T-helper 2 cell treated with Interferon-gamma antibody and Interleukin-4, amounts not matched to agents 5 μg/mL and 100 μg/mL, for 36 hours (primary cell): ENCODE measurements around the gene MRPL20.
"Not testable (repeated sequence)": the region's sequence is repeated elsewhere in the genome, so short reads cannot be mapped to it uniquely, and the experiment has no call there.

Source experiments
- DNase-seq: peaks from one replicate; pipeline ENCODE4 v3.0.0; 2021; ENCODE audit warnings: low spot score
- H3K27ac Mint-ChIP-seq: one replicate; pipeline ENCODE4 v1.8.0; 2021; ENCODE audit warnings: mild to moderate bottlenecking, mixed read lengths
- H3K27me3 Mint-ChIP-seq: one replicate; pipeline ENCODE4 v1.8.0; 2021; ENCODE audit warnings: low read depth, mixed read lengths
- H3K36me3 Mint-ChIP-seq: one replicate; pipeline ENCODE4 v1.8.0; 2021; ENCODE audit warnings: low read depth, mixed read lengths
- H3K4me1 Mint-ChIP-seq: one replicate; pipeline ENCODE4 v1.8.0; 2021; ENCODE audit warnings: low read depth, mixed read lengths
- H3K4me3 Mint-ChIP-seq: one replicate; pipeline ENCODE4 v1.8.0; 2022; ENCODE audit warnings: mild to moderate bottlenecking, moderate library complexity, mixed read lengths
- H3K9me3 Mint-ChIP-seq: one replicate; pipeline ENCODE4 v1.8.0; 2021; ENCODE audit warnings: mixed read lengths

Gene MRPL20

GRCh38 chr1:1406821-1407635 lies at the start of gene MRPL20:
TSS of gene MRPL20 (minus strand) at chr1:1407293. CDS start at chr1:1407217, 76 bp downstream.
- peak within 1 kb of the TSS; percentile 90 for H3K4me3 Mint-ChIP-seq
- H3K27me3 Mint-ChIP-seq, result no peaks in the 10 kb centered on the region
- peaks cover 43% of the 10 kb centered on the region for H3K36me3 Mint-ChIP-seq
- peak; percentile 97 for DNase-seq
- peaks cover 18% of the 10 kb centered on the region for H3K4me1 Mint-ChIP-seq
- peak within 1 kb of the TSS; percentile 94 for H3K27ac Mint-ChIP-seq
- H3K9me3 Mint-ChIP-seq, result no peaks in the 10 kb centered on the region

- not testable (repeated sequence) for H3K27me3 Mint-ChIP-seq, H3K4me3 Mint-ChIP-seq, H3K27ac Mint-ChIP-seq, H3K36me3 Mint-ChIP-seq, H3K9me3 Mint-ChIP-seq, DNase-seq, H3K4me1 Mint-ChIP-seq
These were observed 49.7 kb upstream of the MRPL20 start for GRCh38 chr1:1456683-1457255.

DNA sequence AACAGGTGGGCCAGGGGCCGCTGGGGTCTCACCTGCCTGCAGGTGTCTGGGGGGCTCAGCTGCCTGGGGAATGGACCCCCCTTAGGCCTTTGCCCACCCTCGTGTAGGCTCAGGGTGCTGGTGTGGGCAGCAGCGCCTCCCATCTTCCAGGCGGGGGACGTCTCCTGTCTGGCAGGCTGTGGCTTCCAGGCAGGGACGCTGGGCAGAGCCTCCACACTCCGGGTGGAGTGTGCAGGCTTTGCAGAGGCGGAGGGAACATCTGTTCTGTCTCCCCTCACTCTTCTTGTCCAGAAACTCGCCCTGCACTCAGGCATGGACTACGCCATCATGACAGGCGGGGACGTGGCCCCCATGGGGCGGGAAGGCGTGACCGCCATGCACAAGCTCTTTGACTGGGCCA lies 48.8 kb upstream of the MRPL20 start:
- H3K27ac Mint-ChIP-seq, H3K4me1 Mint-ChIP-seq, H3K36me3 Mint-ChIP-seq, H3K4me3 Mint-ChIP-seq, H3K9me3 Mint-ChIP-seq, DNase-seq, H3K27me3 Mint-ChIP-seq: not testable (repeated sequence)

DNA sequence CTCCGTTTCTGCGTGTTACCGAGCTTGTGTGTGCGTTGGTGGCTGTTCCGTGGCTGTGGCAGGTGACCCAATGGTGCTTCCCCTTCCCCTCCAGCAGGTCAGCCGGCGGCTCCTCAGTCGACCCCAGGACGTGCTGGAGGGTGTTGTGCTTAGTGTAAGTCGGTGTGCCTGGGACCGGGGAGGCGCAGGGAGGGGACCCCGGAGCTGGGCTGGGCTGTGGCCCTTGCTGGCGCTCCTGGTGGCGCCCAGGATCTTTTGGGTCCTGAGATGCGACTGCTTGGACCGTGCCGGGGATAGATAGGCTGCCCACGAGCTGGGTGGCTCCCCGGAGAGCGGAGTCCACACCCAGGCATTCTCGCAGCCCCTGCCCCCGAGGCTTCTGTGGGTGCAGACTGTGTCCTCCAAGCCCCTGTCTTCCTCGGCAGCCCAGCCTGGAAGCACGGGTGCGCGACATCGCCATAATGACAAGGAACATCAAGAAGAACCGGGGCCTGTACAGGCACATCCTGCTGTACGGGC lies 48.3 kb upstream of the MRPL20 start:
- no peaks in the 10 kb centered on the region for H3K9me3 Mint-ChIP-seq
- H3K27me3 Mint-ChIP-seq, result no peaks in the 10 kb centered on the region
- H3K36me3 Mint-ChIP-seq, result no peaks in the 10 kb centered on the region
- H3K27ac Mint-ChIP-seq, result no peak overlapping the region
- no peaks in the 10 kb centered on the region for H3K4me1 Mint-ChIP-seq
- no peak for DNase-seq
- no peak overlapping the region for H3K4me3 Mint-ChIP-seq

DNA sequence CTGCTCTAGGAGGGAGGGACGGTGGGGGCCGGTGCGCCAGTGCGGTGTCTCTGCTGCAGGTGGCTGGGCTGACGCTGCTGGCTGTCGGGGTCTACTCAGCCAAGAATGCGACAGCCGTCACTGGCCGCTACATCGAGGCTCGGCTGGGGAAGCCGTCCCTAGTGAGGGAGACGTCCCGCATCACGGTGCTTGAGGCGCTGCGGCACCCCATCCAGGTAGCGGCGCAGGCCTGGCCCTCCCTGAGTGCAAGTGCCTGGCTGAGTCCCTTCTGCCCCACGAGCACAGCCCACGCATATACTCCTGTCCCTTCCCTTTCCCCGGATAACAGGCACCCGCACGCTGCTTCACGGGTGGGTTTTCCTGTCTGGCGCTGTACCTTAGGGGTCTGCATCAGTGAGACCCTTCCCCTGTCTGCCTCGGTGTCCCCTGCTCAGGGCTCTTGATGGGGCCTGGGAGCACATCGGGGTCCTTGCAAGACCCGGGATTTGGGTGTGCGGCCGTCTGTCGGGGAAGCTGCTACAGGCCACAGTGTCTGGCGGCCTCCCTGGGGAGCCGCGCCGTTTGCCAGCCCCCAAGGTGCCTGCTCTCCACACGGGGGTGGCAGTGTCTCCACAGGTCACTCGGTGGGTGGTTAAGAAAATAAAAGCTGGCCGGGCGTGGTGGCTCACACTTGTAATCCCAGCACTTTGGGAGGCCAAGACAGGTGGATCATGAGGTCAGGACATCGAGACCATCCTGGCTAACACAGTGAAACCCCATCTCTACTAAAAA lies 47.4 kb upstream of the MRPL20 start:
- not testable (repeated sequence) for H3K27me3 Mint-ChIP-seq, H3K27ac Mint-ChIP-seq, H3K4me1 Mint-ChIP-seq, DNase-seq, H3K9me3 Mint-ChIP-seq, H3K36me3 Mint-ChIP-seq, H3K4me3 Mint-ChIP-seq

GRCh38 chr1:1452882-1453281 lies 45.8 kb upstream of the MRPL20 start:
- Mint-ChIP-seq H3K27me3 (no peaks in the 10 kb centered on the region), H3K27ac (no peak overlapping the region), H3K4me3 (no peak overlapping the region), H3K4me1 (no peaks in the 10 kb centered on the region), H3K9me3 (no peaks in the 10 kb centered on the region), H3K36me3 (no peaks in the 10 kb centered on the region)
- no peak for DNase-seq

- H3K27ac Mint-ChIP-seq, H3K36me3 Mint-ChIP-seq, H3K9me3 Mint-ChIP-seq, H3K4me1 Mint-ChIP-seq, H3K4me3 Mint-ChIP-seq, DNase-seq, H3K27me3 Mint-ChIP-seq: not testable (repeated sequence)
These were observed 45.3 kb upstream of the MRPL20 start for GRCh38 chr1:1452365-1452739.

GRCh38 chr1:1451696-1452364 lies 44.7 kb upstream of the MRPL20 start:
- H3K27ac Mint-ChIP-seq, result no peak overlapping the region
- no peaks in the 10 kb centered on the region for H3K9me3 Mint-ChIP-seq
- H3K4me1 Mint-ChIP-seq, result no peaks in the 10 kb centered on the region
- no peaks in the 10 kb centered on the region for H3K27me3 Mint-ChIP-seq
- H3K36me3 Mint-ChIP-seq, result no peaks in the 10 kb centered on the region
- H3K4me3 Mint-ChIP-seq, result no peak overlapping the region
- DNase-seq, result no peak

- not testable (repeated sequence) for DNase-seq, H3K27ac Mint-ChIP-seq, H3K9me3 Mint-ChIP-seq, H3K4me3 Mint-ChIP-seq, H3K4me1 Mint-ChIP-seq, H3K36me3 Mint-ChIP-seq, H3K27me3 Mint-ChIP-seq
These were observed 43.5 kb upstream of the MRPL20 start for GRCh38 chr1:1450616-1451015.

- Mint-ChIP-seq H3K4me3 (no peak within 1 kb of the TSS), H3K9me3 (no peaks in the 10 kb centered on the region), H3K27me3 (no peaks in the 10 kb centered on the region), H3K27ac (no peak within 1 kb of the TSS), H3K4me1 (no peaks in the 10 kb centered on the region), H3K36me3 (no peaks in the 10 kb centered on the region)
- no peak for DNase-seq
These were observed 42.1 kb upstream of the MRPL20 start, which contains the start of gene ATAD3C for GRCh38 chr1:1449099-1449739. TSS of gene ATAD3C (plus strand) at chr1:1449689. CDS start at chr1:1450684, 995 bp downstream.

DNA sequence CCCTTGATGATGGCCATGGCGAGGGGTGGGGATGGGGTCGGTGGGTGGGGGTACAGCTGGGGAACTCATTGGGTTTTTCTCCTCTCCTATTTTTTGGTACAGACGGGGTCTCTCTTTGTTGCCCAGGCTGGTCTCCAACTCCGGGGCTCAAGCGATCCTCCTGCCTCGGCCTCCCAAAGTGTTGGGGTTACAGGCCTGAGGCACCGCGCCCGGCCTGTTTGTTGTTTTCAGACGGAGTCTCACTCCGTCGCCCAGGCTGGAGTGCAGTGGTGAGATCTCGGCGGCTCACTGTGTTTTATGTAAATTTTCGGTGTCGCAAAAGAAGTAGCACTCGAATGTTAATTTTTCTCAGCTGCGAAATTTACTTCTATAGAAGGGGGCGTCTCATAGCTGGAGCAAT lies 39.5 kb upstream of the MRPL20 start:
- H3K27me3 Mint-ChIP-seq, DNase-seq, H3K4me1 Mint-ChIP-seq, H3K27ac Mint-ChIP-seq, H3K4me3 Mint-ChIP-seq, H3K9me3 Mint-ChIP-seq, H3K36me3 Mint-ChIP-seq: not testable (repeated sequence)

GRCh38 chr1:1442069-1442770 lies 35.1 kb upstream of the MRPL20 start:
- Mint-ChIP-seq H3K4me3 (no peak overlapping the region), H3K27me3 (no peaks in the 10 kb centered on the region), H3K36me3 (no peaks in the 10 kb centered on the region), H3K27ac (no peak overlapping the region), H3K4me1 (peaks cover 3% of the 10 kb centered on the region), H3K9me3 (no peaks in the 10 kb centered on the region)
- DNase-seq, result no peak
